LHCN-M2 (cell line): ENCODE results near the gene LEKR1. TPM values are rescaled to one million over a fixed set of nuclear protein-coding genes. Genes with fewer than 3 reads are reported as not detected.
A peak's percentile ranks its signal among the peaks of the same experiment; 100 is the strongest.

Experiments
- DNase-seq: peaks from one replicate; pipeline ENCODE4 v3.0.0-alpha.2; 2012; ENCODE audit warnings: low read depth
- total RNA-seq: library from RNA; depleted of rRNA; stranded (reverse); fragments of >200 nt; gene quantifications from 2 replicates; pipeline ENCODE4 v1.2.3, GENCODE V29; 2014

LEKR1 gene
- total RNA-seq, 1 experiment from 2014 or later, result 0.34 TPM

DNA sequence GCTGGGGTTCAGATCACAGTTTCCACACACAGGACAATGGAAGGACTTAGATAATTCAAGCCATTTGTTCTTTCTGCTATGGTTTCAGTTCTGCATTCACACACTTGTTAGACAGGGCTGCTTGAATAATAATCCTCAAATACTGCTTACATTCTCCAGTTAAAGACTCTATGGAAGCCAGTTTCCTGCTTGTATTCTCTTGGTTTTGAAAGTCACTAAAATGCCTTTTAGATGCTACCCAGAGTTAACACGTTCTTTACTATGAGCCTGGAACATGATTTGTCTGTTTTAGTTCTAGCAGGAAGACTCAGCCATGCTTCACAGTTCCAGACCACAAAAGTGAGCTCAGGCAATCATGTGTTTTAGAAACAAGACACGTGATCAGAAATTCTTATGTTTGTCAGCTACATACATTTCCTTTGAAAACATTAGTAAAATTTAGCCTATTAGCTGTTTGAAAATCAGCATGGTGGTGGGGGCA is 152.4 kb downstream of the LEKR1 start:
- no peak for DNase-seq

DNA sequence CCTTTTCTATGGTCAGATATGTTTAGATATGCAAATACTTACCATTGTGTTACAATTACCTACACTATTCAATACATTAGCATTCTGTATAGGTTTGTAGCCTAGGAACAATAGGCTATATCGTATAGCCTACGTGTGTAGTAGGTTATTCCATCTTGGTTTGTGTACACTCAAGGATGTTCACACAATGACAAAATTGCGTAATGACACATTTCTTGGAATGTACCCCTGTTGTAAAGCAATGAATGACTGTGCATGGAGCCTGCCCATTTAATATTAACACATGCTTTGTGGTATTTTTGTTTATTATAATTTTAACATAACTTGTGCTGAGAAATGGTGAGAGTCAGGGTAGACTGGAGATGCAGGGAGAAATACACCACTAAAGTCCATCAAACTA is 154.9 kb downstream of the LEKR1 start:
- DNase-seq, result no peak

DNA sequence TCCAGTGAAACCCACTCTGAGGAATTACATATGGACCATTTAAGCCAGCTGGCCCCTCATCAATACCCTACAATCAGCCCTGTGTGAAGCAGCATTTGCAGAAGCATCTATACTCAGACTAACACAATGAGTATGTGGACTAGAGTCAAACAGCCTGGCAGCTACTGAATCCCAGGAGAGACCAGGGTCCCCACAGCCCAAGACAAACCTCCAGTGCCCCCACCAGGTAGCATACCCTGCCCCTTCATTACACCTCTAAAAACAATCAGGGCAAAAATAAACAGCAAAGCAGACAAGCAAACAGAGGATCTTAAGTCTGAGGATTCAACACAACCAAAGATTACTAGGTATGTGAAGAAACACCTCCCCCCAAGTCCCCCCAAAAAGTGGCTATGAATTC is 157.4 kb downstream of the LEKR1 start:
- DNase-seq, result no peak

DNA sequence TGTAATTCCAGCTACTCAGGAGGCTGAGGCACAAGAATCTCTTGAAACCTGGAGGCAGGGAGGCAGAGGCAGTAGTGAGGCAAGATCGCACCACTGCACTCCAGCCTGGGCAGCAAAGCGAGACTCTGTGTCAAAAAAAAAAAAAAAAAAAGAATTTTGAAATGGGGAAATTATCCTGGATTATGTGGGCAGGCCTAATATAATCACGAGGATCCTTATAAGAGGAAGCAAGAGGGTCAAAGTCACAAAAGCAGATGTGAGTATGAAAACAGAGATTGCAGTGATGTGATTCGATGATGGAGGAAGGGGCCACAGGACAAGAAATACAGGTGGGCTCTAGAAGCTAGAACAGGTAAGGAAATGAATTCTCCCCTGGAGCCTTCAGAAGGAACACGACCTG is 159.6 kb downstream of the LEKR1 start:
- DNase-seq, result no peak

DNA sequence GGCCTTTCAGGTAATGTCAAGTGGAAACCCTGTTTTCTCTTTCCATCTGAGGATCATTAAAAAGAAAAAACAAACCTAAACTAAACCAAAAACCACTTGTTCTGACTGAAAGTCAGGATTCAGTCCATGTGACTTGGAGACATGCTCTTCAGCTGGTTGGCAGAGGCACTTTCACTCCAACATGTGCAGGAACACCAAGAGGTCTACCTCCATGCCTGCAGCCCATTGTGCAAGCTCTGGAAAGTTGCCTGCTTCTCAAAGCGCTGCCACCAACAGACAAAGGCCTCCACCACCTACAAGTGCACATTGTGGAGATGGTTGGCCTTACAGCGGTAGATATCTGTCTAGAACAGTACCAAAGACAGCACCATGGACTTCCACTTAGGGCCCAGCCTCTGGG is 161.8 kb downstream of the LEKR1 start:
- DNase-seq, result no peak

DNA sequence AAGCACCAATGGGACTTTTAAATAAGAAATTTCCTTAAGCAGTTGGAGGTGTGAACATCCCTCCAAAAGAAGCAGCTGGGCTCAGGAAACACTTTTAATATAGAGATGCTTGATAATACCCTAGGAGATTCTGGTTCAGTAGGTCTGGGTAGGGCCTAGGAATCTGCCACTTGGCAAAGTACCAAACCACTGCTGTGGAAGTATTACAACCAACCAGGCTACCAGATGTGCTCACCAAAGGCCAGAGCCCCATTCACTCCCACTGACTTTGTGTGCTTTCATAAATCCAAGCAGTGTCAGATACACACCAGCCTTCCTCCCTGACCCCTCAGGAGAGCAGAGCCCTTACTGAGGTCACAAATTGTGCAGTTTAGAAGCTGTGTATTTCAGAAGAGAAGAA is 171.2 kb downstream of the LEKR1 start:
- DNase-seq, result peak; percentile 61

DNA sequence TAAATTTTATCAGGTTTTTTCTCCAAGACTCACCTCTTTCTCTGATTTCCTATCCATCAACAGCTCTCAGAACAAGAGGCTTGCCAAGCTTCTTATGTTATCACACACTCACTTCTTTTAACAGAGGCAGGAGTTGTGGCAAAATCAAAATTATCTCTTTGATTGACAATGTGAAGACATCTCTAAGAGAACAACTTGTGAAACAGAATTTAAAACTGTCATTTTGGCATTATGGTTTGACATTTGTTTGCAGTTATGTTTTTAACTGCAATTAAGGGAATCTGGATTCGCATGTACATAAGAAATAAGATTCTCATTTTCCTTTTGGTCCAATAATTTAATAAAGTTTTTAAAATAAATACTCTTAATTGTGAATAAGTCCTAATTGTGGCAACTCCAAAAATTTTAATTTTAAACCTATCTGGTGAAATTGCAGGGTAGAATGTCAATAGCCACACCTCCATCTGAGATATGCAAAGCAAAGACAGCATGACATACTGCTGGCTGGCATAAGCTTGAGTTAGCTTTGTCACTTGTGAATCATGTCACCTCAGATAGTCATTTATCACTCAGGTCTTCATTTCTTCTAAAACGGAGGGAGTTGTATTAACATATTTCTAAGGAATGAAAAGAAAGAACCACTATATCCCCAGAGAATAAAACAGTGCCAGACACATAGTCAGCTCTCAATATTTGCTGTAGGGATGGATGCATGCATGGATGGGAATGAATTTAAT is 175.2 kb downstream of the LEKR1 start:
- no peak for DNase-seq

DNA sequence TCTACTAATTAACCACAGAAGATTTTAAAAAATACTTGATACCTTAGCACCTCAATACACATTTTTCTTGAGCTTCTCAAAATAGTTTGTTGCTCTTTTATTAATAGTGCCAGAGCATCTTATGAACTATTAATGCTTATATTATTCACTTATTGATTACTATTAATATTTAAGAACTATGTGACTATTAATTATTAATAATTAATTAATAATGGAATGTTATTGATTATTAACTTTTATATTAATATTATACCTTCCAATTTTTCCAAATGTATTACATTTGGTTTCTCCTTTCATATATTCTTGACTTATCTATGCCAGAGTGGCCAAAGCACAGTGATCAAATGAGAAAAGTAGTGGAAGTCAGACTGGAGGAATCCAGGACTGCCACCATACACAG is 195.5 kb downstream of the LEKR1 start:
- no peak for DNase-seq

DNA sequence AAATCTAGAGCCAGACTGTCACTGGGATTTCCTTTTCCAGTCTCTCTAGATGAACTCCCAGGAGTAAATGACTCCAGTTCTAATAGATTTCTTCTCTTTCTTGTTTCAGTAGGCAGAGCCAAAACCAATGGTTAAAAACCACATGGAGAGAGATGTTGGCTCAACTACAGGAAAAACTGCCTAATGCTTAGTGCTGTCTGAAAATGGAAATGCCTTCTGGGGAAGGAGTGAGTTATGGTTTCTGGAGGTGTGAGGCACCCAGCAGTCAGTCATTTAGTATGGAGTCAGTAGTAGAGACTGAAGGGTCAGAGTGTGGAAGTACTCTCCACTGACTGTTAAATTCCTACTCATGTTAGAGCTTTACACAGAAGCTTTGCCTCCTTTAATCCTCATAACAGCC is 197.1 kb downstream of the LEKR1 start:
- DNase-seq, result no peak

DNA sequence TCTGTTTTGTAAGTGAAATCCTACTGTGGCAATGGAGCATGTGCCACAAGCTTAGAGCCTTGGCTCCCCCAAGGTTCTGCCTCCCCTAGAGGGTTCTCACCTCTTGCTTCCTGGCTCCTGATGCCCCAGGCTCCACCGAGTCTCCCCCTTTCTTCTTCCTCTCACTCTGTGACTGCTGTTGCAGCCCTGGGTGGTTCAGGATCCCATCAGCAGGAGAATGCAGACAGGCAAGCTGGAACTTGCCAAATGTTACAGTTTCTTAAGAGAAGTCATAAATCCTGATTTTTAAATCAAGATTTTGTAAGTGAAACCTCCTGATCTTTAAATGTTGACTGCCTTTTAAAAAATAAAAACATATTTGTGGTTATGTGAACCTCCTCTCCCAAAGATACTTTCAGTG is 199.9 kb downstream of the LEKR1 start:
- DNase-seq, result no peak

DNA sequence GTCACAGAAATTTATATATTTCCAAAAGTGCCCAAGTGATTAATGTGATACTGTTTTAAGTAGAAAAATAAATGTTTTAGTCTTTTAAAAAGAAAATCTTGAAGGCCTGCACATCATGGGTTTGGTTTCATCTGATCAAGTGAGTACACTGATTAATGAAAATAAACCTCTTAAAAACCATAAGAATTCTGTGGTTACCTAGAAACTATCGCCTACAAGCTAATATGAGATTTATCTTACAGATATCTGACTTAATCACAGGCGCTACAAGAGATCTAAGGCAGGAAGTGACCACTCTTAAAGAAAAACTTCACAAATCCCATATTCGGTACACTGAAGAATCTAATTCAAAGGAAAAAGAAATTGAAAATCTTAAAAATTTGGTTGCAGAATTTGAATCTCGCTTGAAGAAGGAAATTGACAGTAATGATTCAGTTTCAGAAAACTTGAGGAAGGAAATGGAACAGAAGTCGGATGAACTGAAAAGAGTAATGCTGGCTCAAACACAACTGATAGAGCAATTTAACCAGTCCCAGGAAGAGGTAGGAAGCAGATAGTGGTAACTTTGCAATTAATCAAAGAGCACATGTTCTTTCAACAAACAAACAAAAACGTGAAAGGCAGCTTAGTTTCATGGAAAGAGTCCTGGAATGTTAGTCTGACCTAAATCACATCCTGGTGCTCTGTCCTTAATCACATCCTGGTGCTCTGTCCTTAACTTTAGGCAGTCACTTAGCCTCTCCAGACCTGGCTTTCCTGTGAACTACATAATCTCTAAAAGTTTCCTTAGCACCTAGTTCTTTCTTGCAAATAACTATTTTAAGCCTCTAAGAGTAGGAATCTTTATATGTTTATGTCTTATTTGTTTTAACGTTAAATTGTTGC is 201.9 kb downstream of the LEKR1 start:
- no peak for DNase-seq

DNA sequence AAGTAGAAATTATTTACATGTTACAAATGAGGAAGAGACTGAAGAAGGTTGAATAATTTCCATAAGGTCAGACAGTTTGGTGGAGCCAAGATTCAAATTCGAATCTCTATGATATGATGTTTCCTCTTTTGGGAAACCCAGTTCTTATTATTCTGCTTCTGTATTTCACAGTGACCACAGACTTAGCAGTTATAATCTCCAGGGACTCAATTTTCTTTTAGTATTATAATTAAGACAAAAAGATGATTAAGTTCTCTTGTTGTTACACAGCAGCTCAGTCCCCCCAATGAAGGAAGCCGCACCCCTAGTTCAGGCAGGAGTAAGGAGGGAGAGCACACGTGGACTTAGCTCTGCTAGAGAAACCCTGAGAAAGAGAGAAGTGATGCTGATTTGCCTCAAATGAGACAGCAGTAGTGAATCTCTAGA is 203.2 kb downstream of the LEKR1 start:
- no peak for DNase-seq

DNA sequence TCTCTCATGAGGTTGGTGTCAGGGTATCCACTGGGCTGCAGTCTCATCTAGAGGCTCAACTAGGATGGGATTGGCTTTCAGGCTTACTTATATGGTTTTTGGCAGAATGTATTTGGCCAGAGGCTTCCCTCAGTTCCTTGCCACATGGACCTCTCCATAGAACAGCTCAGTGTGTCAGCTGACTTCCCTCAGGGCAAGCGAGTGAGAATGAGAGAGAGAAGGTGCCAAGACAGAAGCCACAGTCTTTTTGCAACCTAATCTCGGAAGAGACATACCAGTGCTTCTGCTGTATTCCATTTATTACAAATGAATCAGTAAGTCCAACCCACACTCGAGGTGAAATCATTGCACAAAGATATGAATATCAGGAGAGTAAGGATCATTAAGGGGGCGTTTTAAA is 204.6 kb downstream of the LEKR1 start:
- no peak for DNase-seq

DNA sequence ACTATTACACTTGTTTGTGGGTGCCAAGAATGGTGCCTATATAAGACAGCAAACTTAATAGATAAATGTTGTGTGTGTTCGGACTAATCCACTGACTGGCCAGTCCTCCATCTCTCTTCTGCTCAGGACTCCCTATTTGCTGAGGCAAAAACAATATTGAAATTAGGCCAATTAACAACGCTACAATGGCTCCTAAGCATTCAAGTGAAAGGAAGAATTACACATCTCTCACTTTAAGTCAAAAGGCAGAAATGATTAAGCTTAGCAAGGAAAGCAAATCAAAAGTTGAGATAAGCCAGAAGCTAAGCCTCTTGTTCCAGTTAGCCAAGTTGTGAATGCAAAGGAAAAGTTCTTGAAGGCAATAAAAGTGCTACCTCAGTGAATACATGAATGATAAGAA is 206.8 kb downstream of the LEKR1 start:
- no peak for DNase-seq

DNA sequence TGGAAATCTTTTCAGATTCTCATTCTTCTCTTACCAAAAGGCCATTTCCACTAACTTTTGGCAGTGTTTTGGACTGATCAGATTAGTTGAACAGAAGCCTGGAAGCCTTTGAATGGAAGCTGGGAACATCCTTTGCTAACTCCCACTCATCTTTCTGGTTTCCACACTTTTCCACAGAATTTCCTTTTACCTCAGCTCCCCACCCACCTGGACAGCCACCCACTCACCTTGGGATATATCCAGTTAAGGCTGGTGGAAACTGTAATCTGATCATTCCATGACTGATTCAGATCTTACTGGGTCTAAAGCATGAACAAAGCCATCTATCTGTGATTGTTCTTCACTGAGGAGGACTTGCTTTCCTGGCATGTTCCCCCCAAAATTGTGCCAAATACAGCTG is 214.3 kb downstream of the LEKR1 start:
- no peak for DNase-seq

DNA sequence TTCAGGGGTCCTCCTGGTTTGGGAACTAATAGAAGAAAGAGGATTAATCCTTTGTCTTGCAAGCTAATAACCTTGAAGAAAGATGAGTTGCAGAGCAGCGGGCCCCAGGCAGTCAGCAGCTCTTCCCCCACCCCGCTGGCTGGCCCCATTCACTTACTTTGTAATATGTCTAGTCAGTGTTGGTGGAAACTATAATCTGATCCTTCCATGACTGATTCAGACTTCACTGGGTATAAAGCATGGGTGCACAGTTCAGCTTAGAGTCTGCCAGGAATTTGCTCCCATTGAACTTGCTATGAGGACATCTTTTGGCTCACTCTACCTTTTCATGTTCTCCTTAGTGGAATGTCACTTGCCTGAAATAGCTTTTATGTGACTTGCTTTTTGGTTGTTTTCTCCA is 216.1 kb downstream of the LEKR1 start:
- DNase-seq, result no peak

DNA sequence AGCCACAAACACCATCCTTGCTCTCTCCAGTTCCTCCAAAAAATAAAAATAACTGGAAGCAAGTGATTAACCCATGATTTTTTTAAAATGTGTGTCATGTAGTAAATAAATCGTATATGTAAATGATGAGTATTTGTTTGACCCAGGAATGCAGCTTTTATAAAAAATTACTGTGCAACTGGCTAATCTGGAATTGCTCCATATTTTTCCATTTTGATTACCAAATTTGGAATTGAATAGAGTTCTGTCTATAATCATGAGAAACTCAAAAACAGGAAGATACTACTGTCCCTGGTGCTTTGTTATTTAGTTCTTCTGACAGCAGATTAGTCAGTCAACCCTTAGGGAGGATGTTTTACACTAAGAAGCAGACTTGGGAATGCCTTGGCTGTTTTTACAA is 217.6 kb downstream of the LEKR1 start:
- DNase-seq, result no peak

DNA sequence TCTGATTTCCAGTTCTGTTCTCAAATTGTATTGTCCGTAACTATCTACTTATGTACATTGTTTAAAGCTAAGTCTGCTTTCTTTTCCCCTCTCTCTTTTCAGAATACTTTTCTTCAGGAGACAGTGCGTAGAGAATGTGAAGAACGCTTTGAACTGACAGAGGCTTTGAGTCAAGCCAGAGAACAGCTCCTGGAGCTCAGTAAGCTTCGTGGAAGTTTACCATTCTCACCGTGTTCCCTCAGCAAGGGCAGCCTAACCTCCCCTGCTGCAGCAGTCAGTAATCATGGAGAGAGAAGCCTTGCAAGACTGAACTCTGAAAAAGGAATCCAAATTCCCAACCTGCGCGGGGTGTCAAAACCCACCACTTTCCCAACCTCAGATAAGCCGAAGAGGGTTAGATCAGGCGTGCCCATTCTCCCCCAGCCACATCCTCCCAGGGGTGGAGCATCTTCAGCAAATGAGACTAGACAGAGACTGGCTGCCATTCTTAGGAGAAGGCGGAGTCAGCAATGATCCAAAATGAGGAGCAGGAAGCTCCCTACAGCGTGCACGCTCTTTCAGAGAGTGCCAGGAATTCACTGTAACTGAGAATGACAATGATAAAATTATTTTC is 219.2 kb downstream of the LEKR1 start:
- DNase-seq, result no peak

DNA sequence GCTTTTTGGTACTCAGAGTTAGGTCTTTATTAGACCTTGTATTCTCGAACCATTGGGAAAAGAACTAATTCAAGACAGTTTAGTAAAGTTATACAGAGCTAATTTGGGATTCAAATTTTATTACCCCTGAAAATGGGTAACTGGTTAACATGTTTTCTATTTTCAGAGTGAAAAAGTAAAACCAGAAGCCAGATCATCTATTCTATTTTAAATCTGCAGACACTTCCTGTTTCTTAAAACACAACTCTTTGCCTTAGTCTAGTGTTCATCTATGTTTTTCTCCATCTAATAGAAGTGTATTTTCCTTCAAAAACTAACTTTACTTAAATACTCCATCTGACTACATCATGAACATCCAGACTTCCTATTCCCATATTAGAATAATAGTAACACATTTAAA is 220.4 kb downstream of the LEKR1 start:
- DNase-seq, result no peak

DNA sequence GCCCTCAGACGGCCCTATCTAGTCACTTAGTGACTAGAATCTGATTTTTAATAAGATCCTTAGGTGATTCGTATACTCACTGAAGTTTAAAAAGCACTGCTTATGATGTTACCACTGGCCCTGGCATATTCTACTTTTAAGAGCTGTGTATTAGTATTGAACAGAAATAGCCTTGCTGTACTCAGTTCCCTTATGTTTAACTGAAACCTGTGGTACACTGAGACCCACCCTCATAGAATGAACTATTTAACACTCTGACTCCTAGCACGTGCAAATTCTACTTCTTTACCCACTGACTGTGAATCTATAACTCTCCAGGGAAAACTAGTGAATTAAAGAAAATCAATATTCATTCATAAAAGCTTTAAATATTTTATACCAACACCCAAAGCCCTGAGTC is 224.9 kb downstream of the LEKR1 start:
- no peak for DNase-seq

DNA sequence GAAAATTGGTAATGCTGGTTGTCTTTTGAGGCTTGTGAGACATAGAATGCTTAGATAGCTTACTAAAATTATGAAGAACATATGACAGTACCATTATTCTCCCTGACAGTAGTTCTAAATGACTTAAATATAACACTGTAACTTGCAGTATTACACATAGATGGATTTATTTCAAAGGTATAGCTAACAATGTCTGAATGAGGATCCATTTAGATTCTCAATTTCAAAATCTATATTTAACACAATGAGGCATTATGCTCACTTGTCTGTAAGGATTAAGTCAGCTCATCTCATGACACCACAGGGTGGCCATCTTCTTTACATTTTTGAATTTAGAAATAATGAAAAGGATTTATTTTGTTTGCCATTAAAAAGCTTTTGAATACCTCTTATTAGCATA is 225.4 kb downstream of the LEKR1 start:
- DNase-seq, result no peak

DNA sequence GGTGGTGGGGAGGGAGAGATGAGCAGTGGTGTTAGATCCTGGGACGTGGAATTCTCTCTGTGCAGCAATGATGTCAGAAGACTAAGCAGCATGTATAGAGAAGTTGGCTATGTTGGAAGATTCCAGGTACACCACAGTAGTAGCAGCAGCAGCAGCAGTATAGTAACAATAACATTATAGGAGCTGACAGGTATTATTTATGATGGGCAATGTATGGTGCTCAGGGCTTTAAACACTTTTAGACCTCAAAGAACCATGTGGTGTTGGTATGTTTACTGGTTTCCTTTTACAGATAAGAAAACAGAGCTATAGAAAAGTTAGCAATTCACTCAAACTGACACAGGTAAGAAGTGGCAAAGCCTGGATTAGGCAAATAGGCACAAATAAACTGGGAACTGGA is 229.9 kb downstream of the LEKR1 start:
- no peak for DNase-seq
